D721Med (cell line): ENCODE data around the gene GRM7.

Experiments used
- DNase-seq: peaks from one replicate; pipeline ENCODE4 v3.0.0; 2011; ENCODE audit warnings: low spot score; ENCODE audit not compliant: insufficient read length
- FAIRE-seq: peaks from 2 replicates; lab custom pipeline; 2011; peaks lifted over from hg19 to GRCh38; lab: Jason Lieb, UNC
- CTCF ChIP-seq: IDR thresholded peaks from 2 replicates; pipeline ENCODE4 v1.5.1; 2012; ENCODE audit warnings: mild to moderate bottlenecking, control low read depth; ENCODE audit not compliant: insufficient read depth; ENCODE audit errors: missing control alignments

The GRM7 gene

GRCh38 chr3:7001370-7001769 is 140.5 kb downstream of the GRM7 start:
- no peak for TF ChIP-seq CTCF
- FAIRE-seq (no peak), DNase-seq (no peak)

- TF ChIP-seq CTCF, result no peak
- FAIRE-seq (no peak), DNase-seq (no peak)
Measured at GRCh38 chr3:7015683-7016440, 154.9 kb downstream of the GRM7 start.

GRCh38 chr3:7025581-7026300 is 164.8 kb downstream of the GRM7 start:
- DNase-seq (no peak), FAIRE-seq (no peak)
- TF ChIP-seq CTCF, result no peak

- DNase-seq (no peak), FAIRE-seq (no peak)
- TF ChIP-seq CTCF, result no peak
Measured at GRCh38 chr3:7029562-7029961, 168.6 kb downstream of the GRM7 start.

- TF ChIP-seq CTCF, result no peak
- no peak for FAIRE-seq
- DNase-seq, result no peak
Measured at GRCh38 chr3:7038394-7038793, 177.5 kb downstream of the GRM7 start.

- no peak for TF ChIP-seq CTCF
- DNase-seq, result no peak
- FAIRE-seq, result no peak
Measured at GRCh38 chr3:7062714-7063113, 201.8 kb downstream of the GRM7 start.

GRCh38 chr3:7070461-7070860 is 209.5 kb downstream of the GRM7 start:
- DNase-seq, result no peak
- no peak for TF ChIP-seq CTCF
- no peak for FAIRE-seq
